ENCODE measurements around the gene ERCC6. TPM values are rescaled to one million over a fixed set of nuclear protein-coding genes. Genes with fewer than 3 reads are reported as not detected.
A peak's percentile ranks its signal among the peaks of the same experiment; 100 is the strongest.

ERCC6 gene
- total and polyA plus RNA-seq, 2 experiments from 2014 or later: 50.8 to 69.2 TPM

DNA sequence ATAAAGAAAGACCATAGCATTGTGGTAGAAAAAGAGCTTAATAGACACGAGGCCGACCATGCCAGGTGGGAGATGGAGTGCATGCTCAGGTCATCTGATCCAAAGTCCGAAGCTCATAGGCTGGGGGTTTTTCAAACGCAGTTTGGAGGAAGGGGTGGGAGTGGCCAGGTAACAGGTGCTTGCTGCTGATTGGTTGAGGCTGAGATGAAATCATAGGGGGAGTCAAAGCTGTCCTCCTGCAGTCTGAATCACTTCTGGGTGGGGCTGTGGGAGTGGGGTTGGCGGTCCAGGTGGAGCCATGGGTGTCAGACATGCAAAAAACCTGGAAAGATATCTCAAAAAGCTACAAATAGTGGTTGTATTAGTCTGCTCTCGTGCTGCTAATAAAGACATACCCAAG is 2.8 kb upstream of the ERCC6 start:
- H3K9me3 ChIP-seq (ENCODE audit: low read depth): no peaks in the 10 kb centered on the region
- no peaks in the 10 kb centered on the region for H3K27me3 ChIP-seq (replicated peaks; ENCODE audit: insufficient read depth)
- H4K20me1 ChIP-seq (ENCODE audit: insufficient read depth): no peaks in the 10 kb centered on the region
- H2AFZ ChIP-seq: no peak overlapping the region
- no peaks in the 10 kb centered on the region for H3K9me2 ChIP-seq (ENCODE audit: insufficient read depth)
- peaks cover 23% of the 10 kb centered on the region for H3K4me1 ChIP-seq (ENCODE audit: insufficient read depth)
- H3F3A ChIP-seq (ENCODE audit: insufficient read depth): peaks cover 19% of the 10 kb centered on the region
- WGBS, 2 experiments (ENCODE audit: low coverage in 1 of 2, low lambda C conversion rate in 2 of 2, missing lambda C conversion rate in 2 of 2): 78 to 84% methylated on average over 6 of the region's 6 CpGs
- H3K27ac ChIP-seq: no peak overlapping the region
- H3K79me2 ChIP-seq (ENCODE audit: insufficient read depth): peaks cover 20% of the 10 kb centered on the region
- in situ Hi-C loops (cut with MboI): no loop called here
- H3K9ac ChIP-seq: no peak overlapping the region
- no peak for TF ChIP-seq EZH2 (IDR thresholded peaks at IDR 0.05; ENCODE audit: insufficient read depth, poor library complexity, severe bottlenecking)
- TF ChIP-seq EZH2phosphoT487 (IDR thresholded peaks at IDR 0.05; ENCODE audit: insufficient read depth, low read depth): no peak
- no peak for DNase-seq
- no peak overlapping the region for H3K4me2 ChIP-seq (ENCODE audit: unreplicated experiment)
- no peaks in the 10 kb centered on the region for H3K36me3 ChIP-seq (ENCODE audit: low read depth)
- no peak overlapping the region for H3K4me3 ChIP-seq

DNA sequence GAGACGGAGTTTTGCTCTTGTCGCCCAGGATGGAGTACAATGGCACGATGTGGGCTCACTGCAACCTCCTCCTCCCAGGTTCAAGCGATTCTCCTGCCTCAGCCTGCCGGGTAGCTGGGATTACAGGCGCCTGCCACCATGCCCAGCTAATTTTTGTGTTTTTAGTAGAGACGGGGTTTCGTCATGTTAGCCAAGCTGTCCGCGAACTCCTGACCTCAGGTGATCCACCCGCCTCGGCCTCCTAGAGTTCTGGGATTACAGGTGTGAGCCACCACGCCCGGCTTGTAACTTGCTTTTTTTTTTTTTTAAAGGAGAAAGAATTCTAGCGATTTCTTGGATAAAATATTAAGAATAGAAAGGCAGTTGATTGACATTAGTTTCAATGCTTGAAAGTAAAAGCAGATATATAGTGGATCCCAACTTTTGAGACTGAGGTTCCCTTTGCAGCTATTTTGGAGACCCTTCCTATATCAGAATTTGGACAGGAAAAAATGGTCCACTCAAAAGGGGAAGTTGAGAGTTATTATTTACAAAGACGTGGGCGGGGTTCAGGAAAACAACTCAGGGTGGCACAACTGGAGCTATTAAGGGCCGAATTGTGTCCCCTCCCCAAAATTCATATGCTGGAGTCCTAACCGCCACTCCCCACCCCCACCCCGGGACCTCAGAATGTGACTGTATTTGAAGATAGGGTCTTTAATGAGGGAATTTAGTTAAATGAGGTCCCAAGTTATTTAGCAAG is 1.3 kb upstream of the ERCC6 start:
- Histone ChIP-seq H3K27ac (peak overlapping the region; percentile 93), H3K36me3 (ENCODE audit: low read depth) (no peaks in the 10 kb centered on the region), H3K9ac (peak overlapping the region; percentile 92; the same call in 1 of the 2 replicates), H3K4me3 (peak overlapping the region; percentile 86; the same call in 1 of the 2 replicates), H3K9me3 (ENCODE audit: low read depth) (no peaks in the 10 kb centered on the region), H3K27me3 (replicated peaks; ENCODE audit: insufficient read depth) (no peaks in the 10 kb centered on the region), H2AFZ (peak overlapping the region; percentile 87; the same call in 1 of the 2 replicates), H3K4me2 (ENCODE audit: unreplicated experiment) (peak overlapping the region; percentile 82), H3F3A (ENCODE audit: insufficient read depth) (peaks cover 34% of the 10 kb centered on the region), H3K4me1 (ENCODE audit: insufficient read depth) (peaks cover 38% of the 10 kb centered on the region), H3K79me2 (ENCODE audit: insufficient read depth) (peaks cover 36% of the 10 kb centered on the region), H3K9me2 (ENCODE audit: insufficient read depth) (no peaks in the 10 kb centered on the region), H4K20me1 (ENCODE audit: insufficient read depth) (no peaks in the 10 kb centered on the region)
- in situ Hi-C loops (cut with MboI): no loop called here
- 89 to 92% methylated on average over 19 to 20 of the region's 20 CpGs for WGBS, 2 experiments (ENCODE audit: low coverage in 1 of 2, low lambda C conversion rate in 2 of 2, missing lambda C conversion rate in 2 of 2)
- no peak for DNase-seq
- TF ChIP-seq EZH2phosphoT487 (IDR thresholded peaks at IDR 0.05; ENCODE audit: insufficient read depth, low read depth) (no peak), EZH2 (IDR thresholded peaks at IDR 0.05; ENCODE audit: insufficient read depth, poor library complexity, severe bottlenecking) (no peak)

DNA sequence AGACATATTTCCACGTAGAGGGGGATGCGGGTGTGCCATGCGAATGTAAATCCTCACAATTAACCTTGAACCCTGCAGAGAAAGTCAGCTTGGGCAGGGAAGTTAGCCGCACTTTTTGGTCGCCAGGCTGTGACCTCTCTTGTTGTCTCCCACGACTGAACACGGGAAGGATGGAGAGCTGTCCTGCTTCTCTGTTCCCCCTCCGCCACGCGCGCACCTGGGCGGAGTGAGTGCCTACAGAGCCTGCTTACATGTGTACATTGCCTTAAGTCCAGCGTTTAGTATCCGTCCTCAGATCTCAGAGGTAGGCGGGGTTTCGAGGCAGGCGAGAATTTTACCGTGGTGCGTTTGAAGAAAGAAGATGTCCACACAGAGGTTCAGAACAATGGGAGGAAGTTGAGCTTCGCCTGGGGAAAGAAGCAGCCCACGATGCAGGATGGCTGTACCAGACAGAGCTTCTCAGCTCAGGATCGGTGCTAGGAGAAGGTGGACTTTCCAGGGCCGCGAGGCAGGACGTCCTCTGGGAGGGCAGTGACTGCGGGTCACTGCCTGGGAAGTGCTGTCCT is 482 bp upstream of the ERCC6 start:
- in situ Hi-C loops (cut with MboI): no loop called here
- H3K9me2 ChIP-seq (ENCODE audit: insufficient read depth): no peaks in the 10 kb centered on the region
- H3K9ac ChIP-seq: peak overlapping the region; percentile 92
- 7 to 12% methylated on average over 26 of the region's 26 CpGs for WGBS, 2 experiments (ENCODE audit: low coverage in 1 of 2, low lambda C conversion rate in 2 of 2, missing lambda C conversion rate in 2 of 2)
- H3K4me2 ChIP-seq (ENCODE audit: unreplicated experiment): peak overlapping the region; percentile 82
- H3K4me3 ChIP-seq: peak overlapping the region; percentile 86
- peaks cover 42% of the 10 kb centered on the region for H3F3A ChIP-seq (ENCODE audit: insufficient read depth)
- peak; percentile 69 for DNase-seq
- no peaks in the 10 kb centered on the region for H4K20me1 ChIP-seq (ENCODE audit: insufficient read depth)
- peak overlapping the region; percentile 93 for H3K27ac ChIP-seq
- no peaks in the 10 kb centered on the region for H3K9me3 ChIP-seq (ENCODE audit: low read depth)
- H3K36me3 ChIP-seq (ENCODE audit: low read depth): no peaks in the 10 kb centered on the region
- peaks cover 46% of the 10 kb centered on the region for H3K4me1 ChIP-seq (ENCODE audit: insufficient read depth)
- no peak for TF ChIP-seq EZH2phosphoT487 (IDR thresholded peaks at IDR 0.05; ENCODE audit: insufficient read depth, low read depth)
- no peak for TF ChIP-seq EZH2 (IDR thresholded peaks at IDR 0.05; ENCODE audit: insufficient read depth, poor library complexity, severe bottlenecking)
- peaks cover 42% of the 10 kb centered on the region for H3K79me2 ChIP-seq (ENCODE audit: insufficient read depth)
- peak overlapping the region; percentile 87 for H2AFZ ChIP-seq
- H3K27me3 ChIP-seq (replicated peaks; ENCODE audit: insufficient read depth): no peaks in the 10 kb centered on the region

DNA sequence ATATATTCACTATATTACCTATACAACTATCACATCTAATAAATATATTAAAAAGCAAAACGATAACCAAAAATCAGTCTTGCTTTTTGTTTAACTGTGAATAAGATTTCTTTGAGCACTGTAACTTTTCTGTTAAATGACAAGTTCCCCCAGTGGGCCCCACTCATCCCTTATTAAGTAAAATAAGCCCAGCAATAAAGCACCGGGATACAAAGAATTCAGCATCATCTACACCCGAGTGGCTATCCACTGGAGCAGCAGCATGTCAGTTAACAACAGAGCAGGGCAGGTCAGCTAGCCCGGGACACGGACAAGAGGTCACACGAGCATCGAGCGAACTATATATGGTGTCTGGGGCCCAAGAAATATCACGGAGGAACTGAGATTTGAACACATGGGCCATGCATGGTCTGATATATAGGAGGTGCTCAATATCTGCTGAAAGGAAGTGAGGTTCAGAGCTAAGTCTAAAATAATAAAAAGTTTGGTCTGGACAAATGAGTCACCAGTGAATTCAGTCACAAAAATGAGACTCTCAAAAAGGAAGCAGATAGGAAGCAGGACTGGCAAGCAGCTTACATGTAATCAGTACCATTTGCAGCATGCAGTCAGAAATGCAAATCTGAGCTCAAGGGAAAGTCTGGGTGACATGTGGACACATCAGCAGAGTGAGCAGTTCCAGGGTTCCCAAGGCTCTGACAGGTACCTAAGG is 4.1 kb downstream of the ERCC6 start:
- 2 to 3% methylated on average over 9 of the region's 9 CpGs for WGBS, 2 experiments (ENCODE audit: low coverage in 1 of 2, low lambda C conversion rate in 2 of 2, missing lambda C conversion rate in 2 of 2)
- H3K27ac ChIP-seq: peak overlapping the region; percentile 84
- no peaks in the 10 kb centered on the region for H3K9me3 ChIP-seq (ENCODE audit: low read depth)
- no peaks in the 10 kb centered on the region for H4K20me1 ChIP-seq (ENCODE audit: insufficient read depth)
- H3K36me3 ChIP-seq (ENCODE audit: low read depth): peaks cover 40% of the 10 kb centered on the region
- H3K4me1 ChIP-seq (ENCODE audit: insufficient read depth): peaks cover 81% of the 10 kb centered on the region
- in situ Hi-C loops (cut with MboI): no loop called here
- no peaks in the 10 kb centered on the region for H3K27me3 ChIP-seq (replicated peaks; ENCODE audit: insufficient read depth)
- peak overlapping the region; percentile 37; the same call in 1 of the 2 replicates for H2AFZ ChIP-seq
- peak; percentile 88 for DNase-seq
- H3K4me2 ChIP-seq (ENCODE audit: unreplicated experiment): peak overlapping the region; percentile 89
- H3F3A ChIP-seq (ENCODE audit: insufficient read depth): peaks cover 48% of the 10 kb centered on the region
- TF ChIP-seq EZH2phosphoT487 (IDR thresholded peaks at IDR 0.05; ENCODE audit: insufficient read depth, low read depth) (no peak), EZH2 (IDR thresholded peaks at IDR 0.05; ENCODE audit: insufficient read depth, poor library complexity, severe bottlenecking) (no peak)
- H3K9me2 ChIP-seq (ENCODE audit: insufficient read depth): no peaks in the 10 kb centered on the region
- H3K79me2 ChIP-seq (ENCODE audit: insufficient read depth): peaks cover 88% of the 10 kb centered on the region
- H3K9ac ChIP-seq: peak overlapping the region; percentile 60
- H3K4me3 ChIP-seq: peak overlapping the region; percentile 86

Measured in GM23248 (cell line).